Neutrophil (primary cell): ENCODE data around the gene LTN1.

Experiments used
- H3K27ac ChIP-seq: fragments of 200-600 bp; sonication (generic); 2 replicates; pipeline ENCODE4 v1.5.1; 2016; ENCODE audit warnings: mild to moderate bottlenecking, moderate library complexity
- H3K27me3 ChIP-seq: fragments of 200-600 bp; sonication (generic); 2 replicates; pipeline ENCODE4 v1.6.0; 2016; ENCODE audit warnings: mild to moderate bottlenecking
- H3K36me3 ChIP-seq: fragments of 200-600 bp; sonication (generic); 2 replicates; pipeline ENCODE4 v1.5.1; 2017
- H3K4me1 ChIP-seq, 2 experiments: fragments of 200-600 bp in 1 of 2; sonication (generic) in 1 of 2; 1 replicate in 1 of 2; 2 replicates in 1 of 2; pipeline versions ENCODE4 v1.5.1 to v1.6.1; 2013 to 2016; ENCODE audit warnings: low read depth in 1 of 2, low read length in 1 of 2, mild to moderate bottlenecking in 1 of 2, moderate library complexity in 1 of 2; ENCODE audit not compliant: control insufficient read depth in 1 of 2, insufficient read depth in 1 of 2
- H3K4me3 ChIP-seq, 2 experiments: fragments of 200-600 bp in 1 of 2; sonication (generic) in 1 of 2; 1 replicate in 1 of 2; 2 replicates in 1 of 2; pipeline ENCODE4 v1.5.1; 2013 to 2016; ENCODE audit warnings: low read depth in 1 of 2, low read length in 1 of 2, mild to moderate bottlenecking in 1 of 2, moderate library complexity in 1 of 2
- H3K9me3 ChIP-seq: fragments of 200-600 bp; sonication (generic); 2 replicates; pipeline ENCODE4 v1.5.1; 2016
- TF ChIP-seq, protein P1 (sequence below): fragments of 200-600 bp; sonication (generic); IDR thresholded peaks from 2 replicates; pipeline ENCODE4 v1.5.1; 2016; ENCODE audit warnings: antibody characterized with exemption

The LTN1 gene

DNA sequence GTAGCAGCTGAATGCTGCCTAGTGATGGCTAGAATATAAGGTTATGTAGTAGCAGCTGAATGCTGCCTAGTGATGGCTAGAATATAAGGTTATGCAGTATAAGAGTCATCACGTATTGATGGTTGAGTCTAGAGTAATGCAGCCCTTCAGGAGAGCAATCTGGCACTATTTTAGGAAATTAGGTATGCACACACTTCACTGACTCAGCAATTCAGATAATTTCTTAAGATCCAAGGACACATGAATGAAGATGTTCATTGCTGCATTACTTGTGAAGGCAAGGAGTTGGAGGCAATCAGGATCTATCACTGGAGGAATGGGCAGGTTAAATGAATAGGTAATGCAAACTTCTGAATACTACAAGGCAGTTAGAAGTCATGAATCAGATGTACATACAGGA, 13.6 kb downstream of the LTN1 start:
- no peaks in the 10 kb centered on the region for H3K9me3 ChIP-seq
- H3K4me3 ChIP-seq: no peak overlapping the region
- H3K27ac ChIP-seq: no peak overlapping the region
- no peaks in the 10 kb centered on the region for H3K27me3 ChIP-seq
- TF ChIP-seq, protein P1, sequence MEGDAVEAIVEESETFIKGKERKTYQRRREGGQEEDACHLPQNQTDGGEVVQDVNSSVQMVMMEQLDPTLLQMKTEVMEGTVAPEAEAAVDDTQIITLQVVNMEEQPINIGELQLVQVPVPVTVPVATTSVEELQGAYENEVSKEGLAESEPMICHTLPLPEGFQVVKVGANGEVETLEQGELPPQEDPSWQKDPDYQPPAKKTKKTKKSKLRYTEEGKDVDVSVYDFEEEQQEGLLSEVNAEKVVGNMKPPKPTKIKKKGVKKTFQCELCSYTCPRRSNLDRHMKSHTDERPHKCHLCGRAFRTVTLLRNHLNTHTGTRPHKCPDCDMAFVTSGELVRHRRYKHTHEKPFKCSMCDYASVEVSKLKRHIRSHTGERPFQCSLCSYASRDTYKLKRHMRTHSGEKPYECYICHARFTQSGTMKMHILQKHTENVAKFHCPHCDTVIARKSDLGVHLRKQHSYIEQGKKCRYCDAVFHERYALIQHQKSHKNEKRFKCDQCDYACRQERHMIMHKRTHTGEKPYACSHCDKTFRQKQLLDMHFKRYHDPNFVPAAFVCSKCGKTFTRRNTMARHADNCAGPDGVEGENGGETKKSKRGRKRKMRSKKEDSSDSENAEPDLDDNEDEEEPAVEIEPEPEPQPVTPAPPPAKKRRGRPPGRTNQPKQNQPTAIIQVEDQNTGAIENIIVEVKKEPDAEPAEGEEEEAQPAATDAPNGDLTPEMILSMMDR: no peak
- H3K36me3 ChIP-seq: peaks cover 89% of the 10 kb centered on the region
- no peaks in the 10 kb centered on the region for H3K4me1 ChIP-seq

DNA sequence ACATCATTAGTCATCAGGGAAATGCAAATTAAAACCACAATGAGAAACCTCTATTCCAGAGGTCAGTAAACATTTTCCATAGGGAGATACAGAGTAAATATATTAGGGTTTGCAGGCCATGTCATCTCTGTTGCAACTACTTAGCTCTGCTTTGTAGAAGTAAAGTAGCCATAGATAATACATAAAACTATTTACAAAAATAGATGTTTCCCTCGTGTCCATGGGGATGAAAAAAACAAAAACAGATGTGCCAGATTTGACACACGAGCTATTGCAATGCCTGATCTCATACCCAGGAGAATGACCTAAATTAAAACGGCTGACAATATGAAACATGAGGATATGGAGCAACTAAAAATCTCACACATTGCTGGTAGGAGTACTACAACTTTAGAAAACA, 17.3 kb downstream of the LTN1 start:
- H3K27ac ChIP-seq: no peak overlapping the region
- peaks cover 80% of the 10 kb centered on the region for H3K36me3 ChIP-seq

DNA sequence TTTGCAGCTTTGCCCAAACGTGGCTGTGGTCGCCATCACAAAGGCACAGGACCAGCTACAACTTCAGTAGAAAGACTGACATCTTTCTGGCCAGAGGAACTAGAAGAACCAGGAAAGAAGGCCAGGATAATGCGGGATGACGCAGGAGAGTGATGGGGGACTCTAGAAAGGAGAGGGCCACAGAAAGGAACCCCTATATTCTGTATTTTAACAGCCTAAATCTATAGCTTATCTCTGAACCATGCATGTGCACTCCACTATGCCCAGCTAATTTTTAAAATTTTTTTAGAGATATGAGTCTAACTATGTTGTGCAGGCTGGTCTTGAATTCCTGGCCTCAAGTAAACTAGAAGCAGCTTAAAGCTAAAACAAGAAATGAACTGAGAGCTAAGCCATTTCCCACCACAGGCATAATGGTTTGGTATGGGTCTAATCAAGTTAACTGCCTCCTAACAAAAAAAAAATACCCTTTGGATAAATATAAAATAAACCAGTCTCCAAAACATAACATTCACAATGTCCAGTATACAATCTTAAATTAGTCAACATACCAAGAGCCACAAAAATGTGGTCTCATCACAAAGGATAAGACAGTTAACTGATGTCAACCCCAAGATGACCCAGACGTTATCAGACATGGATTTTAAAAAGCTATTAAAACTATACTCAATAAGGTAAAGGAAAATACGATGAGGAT, 18.0 kb downstream of the LTN1 start:
- Histone ChIP-seq H3K27ac (no peak overlapping the region), H3K4me3 (no peak overlapping the region), H3K27me3 (no peaks in the 10 kb centered on the region), H3K4me1 (no peaks in the 10 kb centered on the region), H3K36me3 (peaks cover 81% of the 10 kb centered on the region), H3K9me3 (no peaks in the 10 kb centered on the region)
- TF ChIP-seq, protein P1: no peak

More for the DNA sequence above, 17.3 kb downstream of the LTN1 start:
- Histone ChIP-seq H3K4me3 (no peak overlapping the region), H3K4me1 (no peaks in the 10 kb centered on the region), H3K27me3 (no peaks in the 10 kb centered on the region), H3K9me3 (no peaks in the 10 kb centered on the region)
- TF ChIP-seq, protein P1: no peak

DNA sequence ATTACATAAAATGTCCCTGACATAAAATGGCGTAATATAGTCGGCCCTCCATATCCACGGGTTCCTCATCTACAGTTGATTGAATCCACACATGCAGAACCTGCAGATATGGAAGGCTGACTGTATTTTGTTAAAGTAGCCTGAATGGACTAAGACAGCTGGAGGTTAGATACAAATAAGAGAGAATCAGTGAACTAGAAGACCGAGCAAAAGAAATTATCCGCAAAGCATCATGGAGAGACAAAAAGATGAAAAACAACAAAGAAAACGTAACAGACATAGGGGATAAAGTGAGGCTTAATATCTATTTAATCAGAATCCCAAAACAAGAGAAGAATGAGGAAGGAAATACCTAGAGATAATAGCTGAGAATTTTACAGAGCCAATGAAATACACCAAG, 20.3 kb downstream of the LTN1 start:
- TF ChIP-seq, protein P1: no peak
- H3K36me3 ChIP-seq: peaks cover 82% of the 10 kb centered on the region
- H3K4me3 ChIP-seq: no peak overlapping the region
- no peaks in the 10 kb centered on the region for H3K27me3 ChIP-seq
- no peaks in the 10 kb centered on the region for H3K9me3 ChIP-seq
- no peak overlapping the region for H3K27ac ChIP-seq
- no peaks in the 10 kb centered on the region for H3K4me1 ChIP-seq

DNA sequence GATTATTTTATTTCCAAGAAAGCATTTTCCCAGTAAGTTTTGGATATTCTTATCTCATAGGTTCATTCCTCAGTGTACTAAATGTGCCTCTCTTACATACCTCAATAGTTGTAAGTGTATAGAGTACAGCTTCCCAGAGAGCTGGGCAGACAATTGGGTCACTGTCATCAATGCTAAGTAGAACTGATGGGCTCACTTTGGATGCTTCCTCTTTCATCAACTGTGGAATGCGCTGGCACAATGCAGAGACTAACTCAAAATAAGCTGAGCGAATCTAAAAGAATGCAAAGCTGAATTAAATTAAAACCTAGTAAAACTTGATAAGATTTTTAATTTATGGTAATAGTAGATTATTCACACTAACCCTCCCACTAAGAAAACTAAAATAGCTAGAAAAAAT, 21.5 kb downstream of the LTN1 start:
- TF ChIP-seq, protein P1: no peak
- Histone ChIP-seq H3K36me3 (peaks cover 84% of the 10 kb centered on the region), H3K4me3 (no peak overlapping the region), H3K27ac (no peak overlapping the region), H3K9me3 (no peaks in the 10 kb centered on the region), H3K4me1 (no peaks in the 10 kb centered on the region), H3K27me3 (no peaks in the 10 kb centered on the region)
